ENCODE results near the gene RNF224. TPM values are rescaled to one million over a fixed set of nuclear protein-coding genes. Genes with fewer than 3 reads are reported as not detected.

RNF224 gene
- total and polyA plus RNA-seq, 10 of the 15 experiments (the other 5 are each of a cell fraction or from before 2014, with no cell fraction given) = not detected

GRCh38 chr9:137254624-137255447 is 27.5 kb downstream of the RNF224 start, which contains the start of gene NELFB (continued):
- TF ChIP-seq TCF12 (IDR thresholded peaks at IDR 0.05; ENCODE audit: low read depth, low read length) (peak; percentile 66; the same call in 1 of the 2 replicates), IRF3 (IDR thresholded peaks at IDR 0.05) (peak; percentile 55; the same call in 1 of the 2 replicates), ASH2L (IDR thresholded peaks at IDR 0.05; ENCODE audit: borderline replicate concordance, low read depth) (no peak), MXI1 (IDR thresholded peaks at IDR 0.05; ENCODE audit: low read depth, low read length) (peak; percentile 21; the same call in 1 of the 2 replicates), ZNF592 (IDR thresholded peaks at IDR 0.05) (peak; percentile 67; the same call in 1 of the 2 replicates), POU2F2 (IDR thresholded peaks at IDR 0.05; ENCODE audit: borderline replicate concordance, low read depth, low read length) (0 out of 3 replicates have a peak, but pooled peaks have one; percentile 55), MYC (IDR thresholded peaks at IDR 0.05; ENCODE audit: insufficient read depth, insufficient read length, insufficient replicate concordance, low read length, severe bottlenecking) (no peak), POLR2AphosphoS2 (IDR thresholded peaks at IDR 0.05; ENCODE audit: low read depth, low read length) (peak; percentile 70), BHLHE40 (IDR thresholded peaks at IDR 0.05; ENCODE audit: borderline replicate concordance in 1 of 2, low read depth in 2 of 2, low read length in 1 of 2) (peak; percentile 33 to 79; a peak in 3 of 4 replicates), CBX3 (IDR thresholded peaks at IDR 0.05; ENCODE audit: borderline replicate concordance, low read depth) (no peak), TAF1 (IDR thresholded peaks at IDR 0.05; ENCODE audit: borderline replicate concordance, low read depth, low read length) (peak; percentile 81; the same call in 1 of the 2 replicates), NFYB (IDR thresholded peaks at IDR 0.05; ENCODE audit: insufficient read depth, low read depth, low read length) (no peak)

Measured in GM12878 (cell line).